Upper lobe of left lung (tissue), 6 donors: Measurements from ENCODE around the gene ASB1. TPM values are rescaled to one million over a fixed set of nuclear protein-coding genes. Genes with fewer than 3 reads are reported as not detected.

Experiments
- ATAC-seq, 2 donors: fragments of 200-7000 bp; cut with Tn5 transposase; one replicate each; pipeline ENCODE4 v1.9.1; 2022; ENCODE audit warnings: mild to moderate bottlenecking in 2 of 2, moderate library complexity in 2 of 2; ENCODE audit not compliant: low FRiP score in 2 of 2
- DNase-seq, 2 donors: peaks; one replicate each; pipeline ENCODE4 v3.0.0-alpha.2; 2019 to 2020
- H3K27ac ChIP-seq, 4 donors: fragments of 200-600 bp; sonication (generic); one replicate each; pipeline ENCODE4 v1.5.1; 2016 to 2019
- H3K27me3 ChIP-seq, 4 donors: fragments of 200-600 bp; sonication (generic); one replicate each; pipeline ENCODE4 v1.5.1; 2017 to 2019
- H3K36me3 ChIP-seq, 4 donors: fragments of 200-600 bp; sonication (generic); one replicate each; pipeline ENCODE4 v1.5.1; 2016 to 2019
- H3K4me1 ChIP-seq, 4 donors: fragments of 200-600 bp; sonication (generic); one replicate each; pipeline ENCODE4 v1.5.1; 2018 to 2019
- H3K4me3 ChIP-seq, 4 donors: fragments of 200-600 bp; sonication (generic); one replicate each; pipeline ENCODE4 v1.5.1; 2017 to 2019; ENCODE audit warnings: mild to moderate bottlenecking in 2 of 4, moderate library complexity in 1 of 4
- H3K9me3 ChIP-seq, 4 donors: fragments of 200-600 bp; sonication (generic); one replicate each; pipeline ENCODE4 v1.5.1; 2018 to 2019
- CTCF ChIP-seq, 6 experiments: fragments of 450-650 bp in 4 of 6; fragments of 200-600 bp in 2 of 6; sonication (generic) in 2 of 6; IDR thresholded peaks; one replicate each; pipeline ENCODE4 v1.5.1; 2016 to 2019; ENCODE audit warnings: antibody characterized with exemption in 6 of 6
- EP300 ChIP-seq, 4 donors: sonication (generic); formaldehyde crosslinking; IDR thresholded peaks; one replicate each; pipeline ENCODE4 v1.5.1; 2017; ENCODE audit warnings: antibody characterized with exemption in 4 of 4, control low read depth in 2 of 4
- POLR2A ChIP-seq, 4 donors: fragments of 450-650 bp; IDR thresholded peaks; one replicate each; pipeline ENCODE4 v1.5.1; 2016 to 2017; ENCODE audit warnings: antibody characterized with exemption in 4 of 4, mild to moderate bottlenecking in 2 of 4
- POLR2AphosphoS5 ChIP-seq, 2 donors: sonication (generic); formaldehyde crosslinking; IDR thresholded peaks; one replicate each; pipeline ENCODE4 v1.5.1; 2017; ENCODE audit warnings: antibody characterized with exemption in 2 of 2
- whole genome bisulfite sequencing, 2 donors: methylation state at CpG; one replicate each; pipeline ENCODE4 v1.1.5; 2017 to 2018; 5-methylcytosine and 5-hydroxymethylcytosine counted together
- total RNA-seq, 6 donors: library from RNA; depleted of rRNA in 4 of 6; stranded (reverse); fragments of >200 nt in 4 of 6; gene quantifications; one replicate each; pipeline versions ENCODE4 v1.1.0 to v1.2.1, GENCODE V29; 2016 to 2021
- donor health status: DM: no; HTN: no; CAD: no; lungs with moderate emphysema.
- donor health status: DM: no; HTN: yes; CAD: no; lungs with severe emphysema.

ASB1 gene
- total RNA-seq, 6 donors from 2014 or later = 12.7 to 29.4 (median 24.3) TPM

- 84 to 94% methylated on average over 6 of the region's 6 CpGs for WGBS, 2 donors
- no peaks in the 10 kb centered on the region for H3K36me3 ChIP-seq
These were observed 35.6 kb upstream of the ASB1 start for GRCh38 chr2:238391042-238391689.

GRCh38 chr2:238396663-238397062 lies 30.1 kb upstream of the ASB1 start:
- no peaks in the 10 kb centered on the region for H3K9me3 ChIP-seq
- peaks cover 0 to 15% (median 2%) of the 10 kb centered on the region in 4 donors for H3K36me3 ChIP-seq
- no peak overlapping the region for H3K27ac ChIP-seq
- H3K4me1 ChIP-seq = no peaks in the 10 kb centered on the region
- no peak overlapping the region for H3K4me3 ChIP-seq
- ATAC-seq = no peak
- H3K27me3 ChIP-seq = no peaks in the 10 kb centered on the region
- TF ChIP-seq CTCF (IDR thresholded peaks at IDR 0.05) (no peak), POLR2A (IDR thresholded peaks at IDR 0.05) (no peak), POLR2AphosphoS5 (IDR thresholded peaks at IDR 0.05) (no peak), EP300 (IDR thresholded peaks at IDR 0.05) (no peak)
- no peak for DNase-seq
- WGBS, 2 donors = 93 to 99% methylated on average over 7 of the region's 7 CpGs

More at GRCh38 chr2:238391042-238391689, 35.6 kb upstream of the ASB1 start:
- Histone ChIP-seq H3K4me3 (no peak overlapping the region), H3K9me3 (no peaks in the 10 kb centered on the region), H3K27me3 (no peaks in the 10 kb centered on the region), H3K27ac (no peak overlapping the region), H3K4me1 (peaks cover 3 to 8% (median 7%) of the 10 kb centered on the region in 4 donors)
- TF ChIP-seq POLR2AphosphoS5 (IDR thresholded peaks at IDR 0.05) (no peak), EP300 (IDR thresholded peaks at IDR 0.05) (no peak), POLR2A (IDR thresholded peaks at IDR 0.05) (no peak), CTCF (IDR thresholded peaks at IDR 0.05) (no peak)
- ATAC-seq (no peak), DNase-seq (no peak)

- DNase-seq (no peak), ATAC-seq (no peak)
- Histone ChIP-seq H3K4me3 (no peak overlapping the region), H3K27ac (no peak overlapping the region), H3K27me3 (no peaks in the 10 kb centered on the region), H3K9me3 (no peaks in the 10 kb centered on the region), H3K4me1 (no peaks in the 10 kb centered on the region), H3K36me3 (peaks cover 0 to 15% (median 2%) of the 10 kb centered on the region in 4 donors)
- WGBS, 2 donors = 90 to 91% methylated on average over 6 to 14 of the region's 14 CpGs
- TF ChIP-seq CTCF (IDR thresholded peaks at IDR 0.05) (no peak), EP300 (IDR thresholded peaks at IDR 0.05) (no peak), POLR2A (IDR thresholded peaks at IDR 0.05) (no peak), POLR2AphosphoS5 (IDR thresholded peaks at IDR 0.05) (no peak)
These were observed 29.4 kb upstream of the ASB1 start for GRCh38 chr2:238397356-238397755.

GRCh38 chr2:238398577-238398976 lies 28.1 kb upstream of the ASB1 start:
- WGBS, 2 donors = 88 to 91% methylated on average over 6 of the region's 6 CpGs
- TF ChIP-seq EP300 (IDR thresholded peaks at IDR 0.05) = no peak
- TF ChIP-seq CTCF (IDR thresholded peaks at IDR 0.05) = no peak
- no peak for TF ChIP-seq POLR2AphosphoS5 (IDR thresholded peaks at IDR 0.05)
- TF ChIP-seq POLR2A (IDR thresholded peaks at IDR 0.05) = no peak
- no peak for DNase-seq
- Histone ChIP-seq H3K4me1 (peaks cover 0 to under 1% (median 0%) of the 10 kb centered on the region in 4 donors), H3K9me3 (no peaks in the 10 kb centered on the region), H3K27ac (no peak overlapping the region), H3K4me3 (no peak overlapping the region), H3K27me3 (no peaks in the 10 kb centered on the region), H3K36me3 (peaks cover 0 to 15% (median 2%) of the 10 kb centered on the region in 4 donors)
- ATAC-seq = no peak

- no peak for TF ChIP-seq CTCF (IDR thresholded peaks at IDR 0.05)
- TF ChIP-seq EP300 (IDR thresholded peaks at IDR 0.05) = no peak
- no peak for TF ChIP-seq POLR2AphosphoS5 (IDR thresholded peaks at IDR 0.05)
- TF ChIP-seq POLR2A (IDR thresholded peaks at IDR 0.05) = no peak
- no peak for ATAC-seq
- no peaks in the 10 kb centered on the region for H3K9me3 ChIP-seq
- DNase-seq = no peak
- peaks cover 0 to 4% (median 0%) of the 10 kb centered on the region in 4 donors for H3K4me1 ChIP-seq
- WGBS, 2 donors = 86 to 88% methylated on average over 2 of the region's 2 CpGs
- peaks cover 0 to 15% (median 2%) of the 10 kb centered on the region in 4 donors for H3K36me3 ChIP-seq
- no peaks in the 10 kb centered on the region for H3K27me3 ChIP-seq
- H3K4me3 ChIP-seq = no peak overlapping the region
- no peak overlapping the region for H3K27ac ChIP-seq
These were observed 27.6 kb upstream of the ASB1 start for GRCh38 chr2:238399094-238399493.
